ENCODE data around the gene MAN1C1.

GRCh38 chr1:25572107-25572506 is 44.5 kb upstream of the MAN1C1 start:
- TF ChIP-seq CTCF (IDR thresholded peaks at IDR 0.05): no peak
- TF ChIP-seq POLR2A (IDR thresholded peaks at IDR 0.05): no peak
